ENCODE measurements around the gene CDK18.

Gene CDK18

DNA sequence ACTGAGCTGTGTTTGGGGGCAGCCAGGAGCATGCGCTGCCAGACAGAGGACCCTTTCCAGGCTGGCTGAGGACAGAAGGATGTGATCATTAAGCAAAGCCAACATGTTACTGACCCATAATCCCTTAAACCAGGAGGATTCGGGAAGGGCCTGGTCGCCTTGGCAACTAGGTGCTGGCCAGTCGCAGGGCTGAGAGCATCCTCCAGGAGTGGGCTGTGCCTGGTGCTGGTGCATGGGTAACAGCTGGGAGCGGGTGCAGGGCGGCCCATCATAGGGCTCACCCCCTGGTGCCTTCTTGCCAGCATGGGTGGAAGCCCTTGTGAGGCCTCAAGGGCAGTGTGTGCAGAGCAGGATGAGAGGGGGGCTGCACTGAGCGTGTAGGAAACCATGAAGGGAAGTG is 17.2 kb downstream of the CDK18 start:
- Histone ChIP-seq H3K9me3 (replicated peaks; ENCODE audit: insufficient read depth, low read length) (no peaks in the 10 kb centered on the region), H3K4me1 (ENCODE audit: low read length) (no peaks in the 10 kb centered on the region), H4K20me1 (ENCODE audit: insufficient read depth, low read length) (no peaks in the 10 kb centered on the region), H3K4me2 (ENCODE audit: low read depth, low read length) (no peak overlapping the region), H3K36me3 (replicated peaks; ENCODE audit: insufficient read depth, low read length) (no peaks in the 10 kb centered on the region), H3K4me3 (ENCODE audit: low read length) (no peak overlapping the region), H3K27me3 (replicated peaks; ENCODE audit: insufficient read depth, low read length) (peaks cover 30% of the 10 kb centered on the region), H3F3A (ENCODE audit: insufficient read depth, low read length) (no peaks in the 10 kb centered on the region), H3K9ac (ENCODE audit: low read length) (no peak overlapping the region), H3K27ac (ENCODE audit: low read length) (no peak overlapping the region), H3K9me2 (replicated peaks; ENCODE audit: insufficient read depth, low read length) (no peaks in the 10 kb centered on the region), H3K79me2 (ENCODE audit: low read length) (no peaks in the 10 kb centered on the region), H2AFZ (ENCODE audit: low read length) (no peak overlapping the region)
- DNase-seq, result no peak
- TF ChIP-seq EZH2 (optimal IDR thresholded peaks at IDR 0.05; ENCODE audit: low read depth, low read length) (no peak), EZH2phosphoT487 (IDR thresholded peaks at IDR 0.05; ENCODE audit: low read length) (no peak)
- TF ChIP-seq, protein P1, sequence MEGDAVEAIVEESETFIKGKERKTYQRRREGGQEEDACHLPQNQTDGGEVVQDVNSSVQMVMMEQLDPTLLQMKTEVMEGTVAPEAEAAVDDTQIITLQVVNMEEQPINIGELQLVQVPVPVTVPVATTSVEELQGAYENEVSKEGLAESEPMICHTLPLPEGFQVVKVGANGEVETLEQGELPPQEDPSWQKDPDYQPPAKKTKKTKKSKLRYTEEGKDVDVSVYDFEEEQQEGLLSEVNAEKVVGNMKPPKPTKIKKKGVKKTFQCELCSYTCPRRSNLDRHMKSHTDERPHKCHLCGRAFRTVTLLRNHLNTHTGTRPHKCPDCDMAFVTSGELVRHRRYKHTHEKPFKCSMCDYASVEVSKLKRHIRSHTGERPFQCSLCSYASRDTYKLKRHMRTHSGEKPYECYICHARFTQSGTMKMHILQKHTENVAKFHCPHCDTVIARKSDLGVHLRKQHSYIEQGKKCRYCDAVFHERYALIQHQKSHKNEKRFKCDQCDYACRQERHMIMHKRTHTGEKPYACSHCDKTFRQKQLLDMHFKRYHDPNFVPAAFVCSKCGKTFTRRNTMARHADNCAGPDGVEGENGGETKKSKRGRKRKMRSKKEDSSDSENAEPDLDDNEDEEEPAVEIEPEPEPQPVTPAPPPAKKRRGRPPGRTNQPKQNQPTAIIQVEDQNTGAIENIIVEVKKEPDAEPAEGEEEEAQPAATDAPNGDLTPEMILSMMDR (IDR thresholded peaks at IDR 0.05; ENCODE audit: low read length), result no peak

DNA sequence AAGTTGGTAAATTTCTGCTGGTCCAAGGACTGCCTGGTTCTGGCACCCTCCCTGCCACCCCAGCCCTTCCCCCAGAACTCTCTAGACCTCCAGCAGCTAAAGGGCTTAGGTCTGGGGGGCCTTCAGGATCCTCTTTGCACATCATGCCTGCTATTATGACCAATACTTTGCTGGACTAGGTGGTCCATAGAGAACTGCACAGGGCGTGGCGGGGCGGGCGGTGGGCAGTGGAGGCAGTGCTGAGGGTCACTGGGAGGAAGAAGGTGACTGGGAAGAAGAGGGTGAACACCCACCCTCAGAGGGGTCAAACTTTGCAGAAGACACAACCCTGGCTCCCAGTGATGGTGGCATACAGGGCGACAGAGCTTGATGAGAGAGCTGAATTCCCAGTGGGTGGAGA is 18.2 kb downstream of the CDK18 start:
- H3K9me3 ChIP-seq (replicated peaks; ENCODE audit: insufficient read depth, low read length), result no peaks in the 10 kb centered on the region
- no peak overlapping the region for H3K27ac ChIP-seq (ENCODE audit: low read length)
- H3K9me2 ChIP-seq (replicated peaks; ENCODE audit: insufficient read depth, low read length), result no peaks in the 10 kb centered on the region
- no peak overlapping the region for H3K4me3 ChIP-seq (ENCODE audit: low read length)
- H3K27me3 ChIP-seq (replicated peaks; ENCODE audit: insufficient read depth, low read length), result peaks cover 39% of the 10 kb centered on the region
- no peaks in the 10 kb centered on the region for H3K36me3 ChIP-seq (replicated peaks; ENCODE audit: insufficient read depth, low read length)
- no peaks in the 10 kb centered on the region for H4K20me1 ChIP-seq (ENCODE audit: insufficient read depth, low read length)
- DNase-seq, result no peak
- H2AFZ ChIP-seq (ENCODE audit: low read length), result no peak overlapping the region
- no peaks in the 10 kb centered on the region for H3K79me2 ChIP-seq (ENCODE audit: low read length)
- no peak for TF ChIP-seq EZH2phosphoT487 (IDR thresholded peaks at IDR 0.05; ENCODE audit: low read length)
- TF ChIP-seq, protein P1 (IDR thresholded peaks at IDR 0.05; ENCODE audit: low read length), result no peak
- no peak for TF ChIP-seq EZH2 (optimal IDR thresholded peaks at IDR 0.05; ENCODE audit: low read depth, low read length)
- H3K9ac ChIP-seq (ENCODE audit: low read length), result no peak overlapping the region
- H3K4me2 ChIP-seq (ENCODE audit: low read depth, low read length), result no peak overlapping the region
- no peaks in the 10 kb centered on the region for H3F3A ChIP-seq (ENCODE audit: insufficient read depth, low read length)
- no peaks in the 10 kb centered on the region for H3K4me1 ChIP-seq (ENCODE audit: low read length)

DNA sequence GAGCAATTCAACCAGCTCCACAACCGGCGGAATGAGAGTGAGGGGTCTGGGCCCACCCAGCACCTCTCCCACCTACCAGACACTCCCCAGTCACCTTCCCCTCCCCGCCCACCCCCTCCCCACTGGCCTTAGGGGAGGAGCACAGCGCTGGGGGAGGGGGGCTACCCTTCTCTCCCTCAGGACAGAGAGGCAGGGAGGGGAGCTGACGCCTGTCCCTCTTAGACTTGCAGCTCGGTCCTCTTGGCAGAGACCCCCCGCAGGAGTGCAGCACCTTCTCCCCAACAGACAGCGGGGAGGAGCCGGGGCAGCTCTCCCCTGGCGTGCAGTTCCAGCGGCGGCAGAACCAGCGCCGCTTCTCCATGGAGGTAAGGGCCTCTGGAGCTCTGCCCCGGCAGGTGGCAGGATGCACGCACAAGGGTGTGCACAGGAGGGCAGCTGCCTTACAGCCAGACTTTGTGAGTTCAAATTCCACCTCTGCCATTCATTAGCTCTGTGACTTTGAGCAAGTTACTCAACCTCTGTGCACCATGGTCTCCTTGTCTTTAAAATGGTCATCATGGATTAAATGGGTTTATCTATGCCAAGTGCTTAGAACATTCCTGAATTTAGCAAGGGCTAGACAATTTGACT is 18.9 kb downstream of the CDK18 start:
- no peak overlapping the region for H3K4me2 ChIP-seq (ENCODE audit: low read depth, low read length)
- no peak overlapping the region for H2AFZ ChIP-seq (ENCODE audit: low read length)
- DNase-seq, result no peak
- no peaks in the 10 kb centered on the region for H3K4me1 ChIP-seq (ENCODE audit: low read length)
- peaks cover 46% of the 10 kb centered on the region for H3K27me3 ChIP-seq (replicated peaks; ENCODE audit: insufficient read depth, low read length)
- no peaks in the 10 kb centered on the region for H3K9me3 ChIP-seq (replicated peaks; ENCODE audit: insufficient read depth, low read length)
- no peaks in the 10 kb centered on the region for H4K20me1 ChIP-seq (ENCODE audit: insufficient read depth, low read length)
- no peaks in the 10 kb centered on the region for H3K9me2 ChIP-seq (replicated peaks; ENCODE audit: insufficient read depth, low read length)
- H3K4me3 ChIP-seq (ENCODE audit: low read length), result no peak overlapping the region
- TF ChIP-seq EZH2phosphoT487 (IDR thresholded peaks at IDR 0.05; ENCODE audit: low read length), result no peak
- TF ChIP-seq EZH2 (optimal IDR thresholded peaks at IDR 0.05; ENCODE audit: low read depth, low read length), result no peak
- TF ChIP-seq, protein P1 (IDR thresholded peaks at IDR 0.05; ENCODE audit: low read length), result no peak
- H3K9ac ChIP-seq (ENCODE audit: low read length), result no peak overlapping the region
- H3K27ac ChIP-seq (ENCODE audit: low read length), result no peak overlapping the region
- no peaks in the 10 kb centered on the region for H3K36me3 ChIP-seq (replicated peaks; ENCODE audit: insufficient read depth, low read length)
- no peaks in the 10 kb centered on the region for H3K79me2 ChIP-seq (ENCODE audit: low read length)
- no peaks in the 10 kb centered on the region for H3F3A ChIP-seq (ENCODE audit: insufficient read depth, low read length)
